Forelimb muscle (tissue), 1 donor: ENCODE results near the gene PALMD. TPM values are rescaled to one million over a fixed set of nuclear protein-coding genes. Genes with fewer than 3 reads are reported as not detected.

Experiments
- DNase-seq: peaks from one replicate; pipeline ENCODE4 v3.0.0-alpha.2; 2013; ENCODE audit warnings: low read depth
- polyA plus RNA-seq: library from polyadenylated mRNA; unstranded; fragments of 120-200 nt; gene quantifications from one replicate; pipeline ENCODE4 v1.2.1, GENCODE V29; 2013; ENCODE audit not compliant: insufficient read length

The PALMD gene, protein sequence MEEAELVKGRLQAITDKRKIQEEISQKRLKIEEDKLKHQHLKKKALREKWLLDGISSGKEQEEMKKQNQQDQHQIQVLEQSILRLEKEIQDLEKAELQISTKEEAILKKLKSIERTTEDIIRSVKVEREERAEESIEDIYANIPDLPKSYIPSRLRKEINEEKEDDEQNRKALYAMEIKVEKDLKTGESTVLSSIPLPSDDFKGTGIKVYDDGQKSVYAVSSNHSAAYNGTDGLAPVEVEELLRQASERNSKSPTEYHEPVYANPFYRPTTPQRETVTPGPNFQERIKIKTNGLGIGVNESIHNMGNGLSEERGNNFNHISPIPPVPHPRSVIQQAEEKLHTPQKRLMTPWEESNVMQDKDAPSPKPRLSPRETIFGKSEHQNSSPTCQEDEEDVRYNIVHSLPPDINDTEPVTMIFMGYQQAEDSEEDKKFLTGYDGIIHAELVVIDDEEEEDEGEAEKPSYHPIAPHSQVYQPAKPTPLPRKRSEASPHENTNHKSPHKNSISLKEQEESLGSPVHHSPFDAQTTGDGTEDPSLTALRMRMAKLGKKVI
- polyA plus RNA-seq: 107 TPM

DNA sequence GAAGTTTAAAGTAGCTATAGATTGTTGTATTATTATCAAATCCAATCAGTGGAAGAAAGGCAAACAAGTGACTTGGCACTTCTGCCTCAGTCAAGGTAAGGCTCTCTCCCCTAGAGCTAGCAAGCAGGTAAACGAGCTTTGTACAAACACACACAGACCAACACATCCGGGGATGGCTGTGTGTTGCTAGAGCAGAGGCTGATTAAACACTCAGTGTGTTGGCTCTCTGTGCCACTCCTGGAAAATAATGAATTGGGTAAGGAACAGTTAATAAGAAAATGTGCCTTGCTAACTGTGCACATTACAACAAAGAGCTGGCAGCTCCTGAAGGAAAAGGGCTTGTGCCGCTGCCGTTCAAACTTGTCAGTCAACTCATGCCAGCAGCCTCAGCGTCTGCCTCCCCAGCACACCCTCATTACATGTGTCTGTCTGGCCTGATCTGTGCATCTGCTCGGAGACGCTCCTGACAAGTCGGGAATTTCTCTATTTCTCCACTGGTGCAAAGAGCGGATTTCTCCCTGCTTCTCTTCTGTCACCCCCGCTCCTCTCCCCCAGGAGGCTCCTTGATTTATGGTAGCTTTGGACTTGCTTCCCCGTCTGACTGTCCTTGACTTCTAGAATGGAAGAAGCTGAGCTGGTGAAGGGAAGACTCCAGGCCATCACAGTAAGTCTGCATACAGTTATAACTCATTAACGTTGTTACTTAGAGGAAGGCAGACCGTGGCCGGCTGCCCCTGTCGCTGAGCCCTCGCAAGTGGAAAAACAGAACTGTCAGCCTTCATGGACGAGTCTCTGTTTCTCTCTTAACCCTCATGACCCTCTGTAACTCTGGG, at the start of gene PALMD:
PALMD (plus strand) TSS at position 415 of the 833 bp plus-strand sequence; CDS start at position 620, 205 bp downstream.
- DNase-seq: no peak

DNA sequence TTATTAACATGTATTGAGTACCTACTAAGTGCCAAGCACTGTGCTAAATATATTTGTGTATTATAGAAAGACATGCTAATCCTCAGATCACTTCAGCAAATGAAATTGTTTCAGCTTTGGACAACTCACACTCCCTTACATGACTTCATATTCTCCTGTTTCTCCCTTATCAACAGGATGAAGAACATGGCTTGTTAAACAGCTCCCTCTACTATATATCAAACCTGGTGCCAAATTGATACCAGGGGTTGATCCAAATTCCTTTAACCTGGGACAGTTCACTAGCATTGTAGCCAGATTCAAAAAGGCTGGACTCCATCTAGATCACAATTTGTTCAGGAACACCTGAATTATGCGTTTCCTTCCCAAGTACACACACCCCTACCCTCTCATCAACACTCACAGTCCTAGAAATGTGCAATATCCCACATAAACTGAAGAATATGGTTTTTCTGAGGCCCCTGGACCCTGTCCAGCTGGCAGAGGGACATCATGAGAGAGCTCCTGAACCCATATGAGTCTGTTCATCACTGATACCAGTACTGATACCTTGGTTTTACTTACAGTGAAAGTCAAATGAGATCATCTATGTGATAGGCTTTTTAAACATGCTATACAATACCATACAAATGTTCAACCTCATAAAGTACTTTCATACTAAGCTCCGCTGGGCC, 47.0 kb upstream of the PALMD start:
- DNase-seq: no peak

GRCh38 chr1:99599678-99600175, 46.2 kb upstream of the PALMD start:
- DNase-seq: no peak

DNA sequence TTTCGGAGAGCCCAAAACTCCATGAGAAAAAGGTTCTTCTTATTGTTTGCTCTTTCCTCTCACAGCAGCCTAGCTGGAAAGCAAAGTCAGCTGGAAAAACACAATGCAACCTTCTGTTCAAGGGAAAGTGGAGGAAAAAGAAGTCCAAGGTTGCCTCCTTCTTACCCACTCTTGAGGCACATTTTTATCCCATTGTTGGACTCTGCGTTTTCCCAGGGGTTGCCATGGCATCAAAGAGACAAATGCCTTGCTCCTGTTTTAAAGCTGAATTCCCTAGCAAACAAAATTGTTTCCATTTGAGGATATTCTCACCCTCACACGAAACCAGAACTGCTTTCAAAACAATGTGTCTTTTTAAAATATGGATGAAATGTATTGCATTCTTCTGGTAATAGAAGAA, 45.1 kb upstream of the PALMD start:
- DNase-seq: no peak

- DNase-seq: no peak
Observed at GRCh38 chr1:99601208-99601607, 44.7 kb upstream of the PALMD start.

DNA sequence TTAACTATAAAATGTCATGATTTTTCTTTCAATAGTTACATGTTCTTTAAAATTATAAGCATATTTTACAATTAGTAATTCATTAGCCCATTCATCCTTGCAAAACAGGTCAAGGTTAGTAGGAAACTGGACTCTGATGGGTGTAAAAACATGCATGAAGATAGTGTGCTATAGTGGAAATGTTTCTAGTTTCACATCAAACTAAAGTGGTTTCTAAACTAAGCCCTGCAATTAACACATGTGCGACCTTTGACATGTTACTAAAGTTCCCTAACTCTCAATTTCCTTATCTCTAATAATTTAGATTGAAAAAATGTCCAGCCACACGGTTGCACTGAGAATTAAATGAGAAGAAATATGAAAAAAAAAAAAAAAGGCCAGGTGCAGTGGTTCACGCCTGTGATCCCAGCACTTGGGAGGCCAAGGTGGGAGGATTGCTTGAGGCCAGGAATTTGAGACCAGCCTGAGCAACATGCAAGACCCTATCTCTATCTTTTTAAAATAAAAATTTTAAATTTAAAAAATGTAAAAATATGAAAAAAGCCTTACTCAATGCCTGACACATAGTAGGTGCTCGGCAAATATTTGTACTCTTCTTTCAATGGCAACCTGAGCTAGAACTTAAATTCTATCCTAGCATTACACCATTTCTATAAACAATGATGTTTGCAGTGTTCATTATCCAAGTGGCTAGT, 44.1 kb upstream of the PALMD start:
- no peak for DNase-seq

GRCh38 chr1:99602404-99602969, 43.4 kb upstream of the PALMD start:
- DNase-seq: no peak

- DNase-seq: no peak
Observed at GRCh38 chr1:99603699-99604560, 42.0 kb upstream of the PALMD start.

DNA sequence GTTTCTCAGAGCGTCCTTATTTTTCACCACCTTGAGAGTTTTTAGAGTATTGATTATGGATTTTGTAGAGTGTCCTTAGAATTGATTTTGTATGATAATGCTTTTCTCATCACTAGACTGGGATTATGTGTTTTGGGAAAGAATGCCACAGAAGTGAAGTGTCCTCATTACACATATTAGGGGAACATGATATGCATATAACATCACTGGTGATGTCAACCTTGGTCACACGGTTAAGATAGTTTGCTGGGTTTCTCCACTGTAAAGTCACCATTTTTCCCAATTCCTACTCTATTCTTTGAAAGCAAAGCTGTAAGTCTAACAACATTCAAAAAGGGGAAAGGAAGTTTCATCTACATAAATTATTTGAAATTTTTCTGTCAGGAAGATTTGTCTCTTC, 39.6 kb upstream of the PALMD start:
- no peak for DNase-seq

GRCh38 chr1:99607590-99607989, 38.3 kb upstream of the PALMD start:
- DNase-seq: no peak

- no peak for DNase-seq
Observed at GRCh38 chr1:99608058-99608457, 37.9 kb upstream of the PALMD start.

DNA sequence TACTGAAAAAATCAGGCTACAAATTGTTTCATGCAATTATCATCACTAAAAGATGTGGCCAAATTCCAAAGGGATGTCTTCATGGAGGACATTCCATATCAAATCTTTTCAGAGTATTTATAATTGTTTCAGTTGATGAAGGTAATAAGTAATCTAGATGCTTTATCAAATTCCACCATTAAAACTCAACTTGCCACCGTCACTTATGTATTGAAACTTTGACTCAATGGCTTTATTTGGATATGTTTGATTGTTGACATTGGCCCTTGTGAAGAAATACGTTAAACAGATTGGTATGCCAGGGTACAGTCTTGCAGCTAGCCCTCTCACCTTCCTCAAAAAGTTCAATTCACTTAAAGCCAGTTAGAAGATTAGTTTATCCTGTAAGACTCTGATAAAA, 32.2 kb upstream of the PALMD start:
- DNase-seq: no peak

DNA sequence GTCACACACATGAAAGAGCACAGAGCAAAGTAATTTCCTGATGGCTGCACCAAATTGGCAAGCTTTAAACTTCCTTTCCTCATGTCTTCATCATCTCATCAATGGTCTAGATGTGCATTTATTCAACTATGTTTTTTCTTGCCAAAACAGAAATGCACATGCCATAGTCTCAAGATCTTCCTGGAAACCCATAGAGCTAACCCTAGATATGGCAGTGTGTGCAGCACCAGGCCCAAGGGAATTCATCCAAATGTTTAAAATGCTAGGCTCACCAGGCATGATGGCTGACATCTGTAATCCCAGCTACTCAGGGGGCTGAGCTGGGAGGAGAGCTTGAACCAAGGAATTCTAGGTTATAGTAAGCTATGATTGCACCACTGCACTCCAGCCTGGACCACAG, 31.2 kb upstream of the PALMD start:
- DNase-seq: no peak

- no peak for DNase-seq
Observed at GRCh38 chr1:99619583-99619982, 26.3 kb upstream of the PALMD start.

DNA sequence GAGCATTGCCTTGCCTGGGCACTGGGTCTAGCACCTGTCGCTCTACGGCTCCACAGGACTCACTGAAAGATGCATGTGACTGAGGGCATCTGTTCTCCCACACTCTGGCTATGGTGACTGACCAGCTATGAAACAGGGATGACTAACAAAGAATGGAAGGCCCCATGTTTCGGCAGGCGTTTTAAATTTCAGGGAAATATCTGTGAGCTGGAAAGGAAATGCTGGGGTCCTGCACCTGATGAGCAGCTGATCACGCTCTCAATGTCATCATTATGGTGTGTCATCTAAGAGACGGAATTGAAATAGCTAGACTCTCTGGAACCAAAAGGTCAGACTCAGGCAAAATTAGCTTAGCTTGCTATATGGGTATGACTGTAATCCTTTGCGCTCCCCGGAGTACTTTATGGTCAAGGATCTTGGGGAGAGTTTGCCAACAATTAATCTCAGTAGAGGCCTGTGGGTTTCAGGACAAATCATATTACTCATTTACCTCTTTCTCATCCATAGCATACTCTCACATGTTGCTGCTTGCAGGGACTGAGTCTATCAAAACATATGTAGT, 24.5 kb upstream of the PALMD start:
- DNase-seq: no peak

- DNase-seq: no peak
Observed at GRCh38 chr1:99622702-99623347, 23.1 kb upstream of the PALMD start.

- DNase-seq: no peak
Observed at GRCh38 chr1:99623554-99623953, 22.4 kb upstream of the PALMD start.

- no peak for DNase-seq
Observed at GRCh38 chr1:99627615-99628014, 18.3 kb upstream of the PALMD start.

GRCh38 chr1:99629164-99629563, 16.7 kb upstream of the PALMD start:
- DNase-seq: no peak
